ENCODE data around the gene ESRRB.
"Not testable (repeated sequence)": the region's sequence is repeated elsewhere in the genome, so short reads cannot be mapped to it uniquely, and the experiment has no call there.

The ESRRB gene

GRCh38 chr14:76531821-76532318 is 155.9 kb downstream of the ESRRB start (continued):
- TF ChIP-seq ZNF280C (tag by site-specific recombination; IDR thresholded peaks at IDR 0.05) (no peak), ZBTB17 (tag by site-specific recombination; IDR thresholded peaks at IDR 0.05) (peak; percentile 92), ZBTB49 (tag by site-specific recombination; IDR thresholded peaks at IDR 0.05; ENCODE audit: low read depth) (no peak), ZNF600 (tag by site-specific recombination; IDR thresholded peaks at IDR 0.05) (0 out of 2 replicates have a peak, but pooled peaks have one; percentile 27), ZBTB6 (tag by site-specific recombination; IDR thresholded peaks at IDR 0.05) (no peak), ZNF596 (tag by site-specific recombination; IDR thresholded peaks at IDR 0.05) (no peak)

- POLR2A ChIA-PET; H3K4me3 ChIP-seq (ENCODE audit: low read depth, low read length); CTCF ChIA-PET; H3K36me3 ChIP-seq (ENCODE audit: control insufficient read depth in 2 of 2, insufficient read depth in 1 of 2, low read length in 2 of 2); H3K9me3 ChIP-seq (ENCODE audit: control insufficient read depth, insufficient read depth, low read depth, low read length); H3K27ac ChIP-seq (ENCODE audit: extremely low read depth, low read depth, low read length): not testable (repeated sequence)
- H3K4me1 ChIP-seq (ENCODE audit: control insufficient read depth, insufficient read depth, low read length), result peaks cover 16% of the 10 kb centered on the region
These were observed 160.7 kb downstream of the ESRRB start for GRCh38 chr14:76536636-76537035.

GRCh38 chr14:76537906-76538647 is 162.1 kb downstream of the ESRRB start:
- H3K4me3 ChIP-seq (ENCODE audit: low read depth, low read length), result no peak overlapping the region
- no peak overlapping the region for H3K27ac ChIP-seq (ENCODE audit: extremely low read depth, low read depth, low read length)
- H3K4me1 ChIP-seq (ENCODE audit: control insufficient read depth, insufficient read depth, low read length), result peaks cover 16% of the 10 kb centered on the region
- ChIA-PET POLR2A (no interaction called here), CTCF (interaction anchor here (0.7 kb wide), 1 partner anchor 52 kb away, joined by 3 read pairs; no protein-coding TSS in a partner anchor)
- no peaks in the 10 kb centered on the region for H3K9me3 ChIP-seq (ENCODE audit: control insufficient read depth, insufficient read depth, low read depth, low read length)
- no peaks in the 10 kb centered on the region for H3K36me3 ChIP-seq (ENCODE audit: control insufficient read depth in 2 of 2, insufficient read depth in 1 of 2, low read length in 2 of 2)
- no peak for TF ChIP-seq ZNF148 (tag by site-specific recombination; IDR thresholded peaks at IDR 0.05; ENCODE audit: borderline replicate concordance)
- TF ChIP-seq ZBTB8A (tag by site-specific recombination; IDR thresholded peaks at IDR 0.05), result no peak
- TF ChIP-seq OSR2 (tag by site-specific recombination; IDR thresholded peaks at IDR 0.05), result peak; percentile 71
- no peak for TF ChIP-seq ZNF704 (tag by site-specific recombination; IDR thresholded peaks at IDR 0.05)
- no peak for TF ChIP-seq SCRT1 (tag by site-specific recombination; IDR thresholded peaks at IDR 0.05; ENCODE audit: borderline replicate concordance)
- no peak for TF ChIP-seq ZNF692 (tag by site-specific recombination; IDR thresholded peaks at IDR 0.05)
- no peak for TF ChIP-seq ATF2 (tag by site-specific recombination; IDR thresholded peaks at IDR 0.05; ENCODE audit: low read depth)
- no peak for TF ChIP-seq SP3 (tag by site-specific recombination; IDR thresholded peaks at IDR 0.05)
